ENCODE results near the gene COL5A1.
A peak's percentile ranks its signal among the peaks of the same experiment; 100 is the strongest.
"Not testable (repeated sequence)": the region's sequence is repeated elsewhere in the genome, so short reads cannot be mapped to it uniquely, and the experiment has no call there.

The COL5A1 gene

GRCh38 chr9:134658378-134658955 is 16.9 kb downstream of the COL5A1 start:
- DNase-seq: no peak

DNA sequence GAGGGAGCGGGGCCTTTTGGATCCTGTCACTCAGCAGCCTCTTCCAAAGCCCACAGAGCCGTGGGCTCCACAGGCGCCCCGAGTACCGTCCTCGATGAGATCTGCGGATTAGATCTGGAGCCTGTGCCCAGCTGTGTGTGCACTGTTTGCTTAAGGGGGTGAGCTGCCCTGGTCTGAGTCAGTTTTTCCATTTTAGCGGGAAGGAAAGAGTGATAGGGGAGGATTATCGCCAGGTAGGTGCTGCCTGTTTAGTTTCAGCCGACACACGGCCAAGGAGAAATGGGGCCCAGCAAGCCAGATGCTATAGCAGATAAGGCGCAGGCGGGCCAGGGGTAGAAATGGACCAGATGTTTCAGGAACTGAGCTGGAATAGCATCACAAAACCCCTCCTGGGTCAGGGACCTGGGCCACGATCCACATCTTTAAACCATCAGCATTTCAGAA is 18.1 kb downstream of the COL5A1 start:
- no peak for DNase-seq

- no peak for DNase-seq
These were observed 18.8 kb downstream of the COL5A1 start for GRCh38 chr9:134660407-134660806.

DNA sequence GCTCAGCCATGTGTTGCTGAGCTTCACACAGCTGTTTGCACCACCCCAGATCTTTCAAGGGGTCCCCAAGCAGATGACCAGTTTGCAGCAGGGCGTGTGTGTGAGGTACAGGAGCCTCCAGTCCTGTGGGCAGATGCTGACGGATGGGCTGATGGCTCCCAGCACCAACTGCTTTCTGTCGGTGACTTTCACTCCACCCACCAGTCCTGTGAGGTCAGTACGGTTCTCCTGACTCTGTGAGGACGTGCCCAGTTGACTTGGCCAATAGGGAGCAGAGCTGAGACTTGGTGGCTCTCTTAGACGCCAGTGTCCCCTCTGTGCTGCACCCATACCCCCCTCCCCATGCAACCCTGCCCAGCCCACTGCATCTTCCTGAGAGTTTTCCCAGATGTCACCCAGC is 19.7 kb downstream of the COL5A1 start:
- DNase-seq: no peak

- no peak for DNase-seq
These were observed 20.2 kb downstream of the COL5A1 start for GRCh38 chr9:134661791-134662142.

DNA sequence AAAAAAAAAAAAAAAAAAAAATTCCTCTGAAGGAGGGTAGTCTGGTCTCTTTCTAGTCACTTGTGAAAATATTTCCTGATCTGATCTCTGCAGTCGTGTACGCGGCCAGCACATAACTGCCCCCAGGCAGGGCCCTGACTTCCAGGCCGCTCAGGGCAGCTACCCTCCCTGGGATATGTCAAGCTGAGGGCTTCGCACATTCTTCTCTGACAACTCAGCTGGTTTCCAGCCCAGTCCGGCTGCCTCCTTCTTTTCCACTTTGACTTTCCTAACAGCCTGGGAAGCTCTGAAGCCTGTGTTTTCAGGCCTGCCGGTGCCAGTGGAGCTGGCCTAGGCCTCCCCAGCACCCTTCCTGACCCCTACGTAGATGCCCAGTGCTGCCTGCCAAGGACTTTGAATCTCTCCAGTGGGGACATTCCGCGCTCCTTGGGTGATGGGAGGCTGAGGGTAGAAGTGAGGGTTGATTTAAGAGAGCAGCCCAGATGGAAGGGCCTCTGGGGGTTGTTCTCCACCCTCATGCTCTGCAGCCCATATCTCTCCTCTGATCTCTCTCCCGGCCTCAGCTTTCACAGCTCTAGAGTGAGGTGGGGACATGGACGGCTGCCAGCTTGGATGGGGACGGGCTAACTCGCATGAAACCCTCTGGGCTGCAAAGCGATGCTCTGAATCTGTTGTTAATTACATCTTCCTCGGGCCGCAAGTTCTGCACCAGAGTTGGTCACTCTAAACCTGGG is 20.7 kb downstream of the COL5A1 start:
- DNase-seq: no peak

DNA sequence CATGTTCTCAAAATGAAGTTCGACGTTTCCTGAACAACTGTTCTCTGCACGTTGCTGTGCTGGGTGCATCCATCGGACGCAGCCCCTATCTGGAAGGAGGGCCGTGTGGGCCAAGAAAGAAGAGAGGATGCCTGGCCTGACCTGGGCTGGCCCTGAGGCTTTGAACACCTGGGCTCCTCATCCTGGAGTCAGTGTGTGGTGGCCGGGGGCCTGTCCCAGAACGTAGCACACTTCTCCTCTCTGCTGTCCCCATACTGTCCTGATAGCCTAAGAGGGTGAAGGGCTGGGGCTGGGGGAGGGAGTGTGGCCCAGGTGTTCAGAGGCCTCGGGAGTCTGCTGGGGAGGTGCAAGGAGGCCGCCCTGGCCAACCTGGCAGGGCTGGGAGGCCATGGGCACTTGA is 21.5 kb downstream of the COL5A1 start:
- DNase-seq: no peak

DNA sequence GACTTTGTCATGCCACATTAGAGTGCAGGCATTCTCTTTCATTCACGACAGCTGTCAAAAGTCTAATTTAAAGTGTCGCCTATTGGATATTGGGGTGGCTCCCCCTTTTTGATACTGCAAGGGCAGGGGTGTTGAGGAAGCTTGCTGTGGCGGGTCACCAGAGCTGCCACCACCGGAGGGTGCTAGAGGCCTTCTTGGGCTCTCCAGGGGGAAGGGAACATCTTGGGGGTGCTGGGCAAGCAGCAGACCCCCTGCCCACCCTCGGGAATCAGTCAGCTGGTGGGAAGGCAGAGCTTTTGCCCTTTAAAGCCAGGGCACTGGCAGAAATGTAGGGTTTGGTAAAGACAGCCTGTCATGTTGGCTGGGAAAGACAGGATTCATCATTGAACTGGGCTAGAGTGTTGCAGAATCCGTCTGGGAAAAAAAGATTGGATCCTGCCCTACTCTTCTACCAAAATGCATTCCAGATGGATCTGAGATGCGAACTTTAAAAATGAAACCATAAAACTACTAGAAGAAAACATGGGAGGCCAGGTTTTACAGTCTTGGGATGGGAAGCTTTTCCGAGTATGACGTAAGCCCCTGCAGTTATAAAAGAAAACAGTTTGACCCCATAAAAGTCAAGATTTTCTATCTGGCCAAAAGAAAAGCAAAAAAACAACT is 22.3 kb downstream of the COL5A1 start:
- DNase-seq: no peak

- DNase-seq: no peak
These were observed 22.8 kb downstream of the COL5A1 start for GRCh38 chr9:134664446-134664845.

DNA sequence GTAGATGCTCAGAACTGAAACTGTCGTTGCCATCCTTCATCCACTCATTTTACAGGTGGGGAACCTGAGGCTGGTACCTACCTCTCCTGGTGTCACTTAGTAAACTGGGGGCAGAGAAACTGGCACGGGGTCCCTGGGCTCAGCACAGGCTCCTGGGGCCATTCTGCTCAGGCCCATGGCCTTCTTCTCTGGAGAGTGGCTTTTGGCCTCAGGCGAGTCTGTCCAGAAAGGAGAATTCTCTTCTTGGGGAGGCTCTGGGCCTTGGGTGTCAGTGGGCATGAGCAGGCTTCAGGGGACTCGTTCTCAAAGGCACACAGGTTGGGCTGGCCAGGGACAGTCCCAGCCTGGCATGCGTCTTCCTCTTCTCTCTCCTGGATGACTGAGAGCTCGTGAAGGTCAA is 24.6 kb downstream of the COL5A1 start:
- no peak for DNase-seq

DNA sequence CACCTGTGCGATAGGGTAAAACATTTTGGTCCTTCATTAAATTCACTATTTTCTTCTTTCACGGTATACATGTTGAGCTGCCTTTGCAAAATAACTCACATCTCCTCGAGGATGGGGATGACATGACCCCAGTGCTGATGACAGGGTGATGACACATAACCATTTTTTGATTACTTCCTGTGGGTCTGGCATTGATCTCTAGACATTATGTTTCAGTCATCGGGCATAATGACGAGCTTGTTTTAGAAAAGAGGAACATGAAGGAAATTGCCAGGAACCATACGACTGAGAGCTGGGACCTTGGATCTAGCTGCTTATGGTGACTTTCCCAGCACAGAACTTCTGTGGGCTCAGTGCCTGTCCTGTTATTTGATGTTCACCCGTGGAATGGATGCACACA is 25.2 kb downstream of the COL5A1 start:
- DNase-seq: peak in 1 of 2 donors; percentile 57

DNA sequence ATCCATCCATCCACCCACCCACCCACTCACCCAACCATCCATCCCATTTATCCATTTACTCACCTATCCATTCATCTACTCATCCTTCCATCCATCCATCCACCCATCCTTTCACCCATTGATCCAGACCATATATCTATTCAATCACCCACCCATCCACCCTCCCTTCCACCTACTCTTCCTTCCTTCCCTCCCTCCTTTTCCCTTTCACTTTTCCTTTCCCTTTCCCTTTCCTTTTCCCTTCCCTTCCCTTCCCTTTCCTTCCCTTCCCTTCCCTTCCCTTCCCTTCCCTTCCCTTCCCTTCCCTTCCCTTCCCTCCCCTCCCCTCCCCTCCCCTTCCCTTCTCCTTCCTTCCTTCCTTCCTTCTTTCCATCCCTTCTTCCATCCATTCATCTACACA is 27.4 kb downstream of the COL5A1 start:
- DNase-seq: not testable (repeated sequence)

GRCh38 chr9:134669399-134669955 is 27.9 kb downstream of the COL5A1 start:
- DNase-seq: no peak

DNA sequence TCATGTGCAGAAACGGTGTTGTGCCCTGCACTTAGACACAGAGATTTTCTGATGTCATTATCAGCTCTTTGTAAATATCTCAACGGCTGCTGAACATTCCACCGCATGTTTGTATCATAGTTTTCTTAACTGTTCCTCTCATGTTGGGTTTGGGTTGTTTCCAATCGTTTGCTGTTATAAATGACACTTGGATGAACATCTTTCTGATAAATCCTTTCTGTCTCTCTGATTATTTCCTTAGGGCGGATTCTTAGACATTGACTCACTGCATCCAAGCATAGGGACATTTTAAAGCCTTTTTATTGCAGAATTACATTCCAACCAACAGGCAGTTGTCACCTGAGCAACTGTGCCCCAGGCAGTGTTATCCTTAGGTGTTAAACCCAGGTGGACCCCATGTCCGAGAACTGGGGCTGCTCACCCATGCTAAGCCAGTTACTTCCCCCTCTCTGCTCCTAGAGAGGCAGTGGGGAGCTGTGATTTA is 28.5 kb downstream of the COL5A1 start:
- DNase-seq: no peak

GRCh38 chr9:134670851-134671281 is 29.3 kb downstream of the COL5A1 start:
- DNase-seq: no peak

GRCh38 chr9:134671341-134672113 is 29.9 kb downstream of the COL5A1 start:
- DNase-seq: no peak

GRCh38 chr9:134676361-134676760 is 34.8 kb downstream of the COL5A1 start:
- DNase-seq: no peak

GRCh38 chr9:134676886-134677285 is 35.3 kb downstream of the COL5A1 start:
- DNase-seq: no peak

DNA sequence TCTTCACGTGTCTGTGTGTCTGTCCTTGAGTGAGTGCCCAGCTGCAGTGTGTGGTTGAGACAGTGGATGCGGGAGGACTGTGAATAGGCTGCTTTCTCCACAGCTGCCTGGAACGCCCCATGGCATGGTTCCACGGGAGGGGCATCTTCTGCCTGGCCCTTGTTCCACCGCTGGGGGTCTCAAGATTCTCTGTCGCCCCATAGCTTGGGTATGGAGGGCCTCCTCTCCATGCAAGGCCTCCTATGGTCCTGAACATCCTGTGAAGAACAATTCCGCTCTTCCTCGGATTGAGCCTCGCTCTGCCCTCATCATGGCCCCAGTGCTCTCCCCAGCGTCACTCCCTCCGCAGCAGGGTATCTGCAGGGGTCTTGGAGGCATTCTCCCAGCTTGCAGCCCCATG is 36.1 kb downstream of the COL5A1 start:
- DNase-seq: no peak

GRCh38 chr9:134678206-134678605 is 36.6 kb downstream of the COL5A1 start:
- no peak for DNase-seq

- DNase-seq: no peak
These were observed 37.3 kb downstream of the COL5A1 start for GRCh38 chr9:134678666-134679443.
